ENCODE measurements around the gene C14orf132.

DNA sequence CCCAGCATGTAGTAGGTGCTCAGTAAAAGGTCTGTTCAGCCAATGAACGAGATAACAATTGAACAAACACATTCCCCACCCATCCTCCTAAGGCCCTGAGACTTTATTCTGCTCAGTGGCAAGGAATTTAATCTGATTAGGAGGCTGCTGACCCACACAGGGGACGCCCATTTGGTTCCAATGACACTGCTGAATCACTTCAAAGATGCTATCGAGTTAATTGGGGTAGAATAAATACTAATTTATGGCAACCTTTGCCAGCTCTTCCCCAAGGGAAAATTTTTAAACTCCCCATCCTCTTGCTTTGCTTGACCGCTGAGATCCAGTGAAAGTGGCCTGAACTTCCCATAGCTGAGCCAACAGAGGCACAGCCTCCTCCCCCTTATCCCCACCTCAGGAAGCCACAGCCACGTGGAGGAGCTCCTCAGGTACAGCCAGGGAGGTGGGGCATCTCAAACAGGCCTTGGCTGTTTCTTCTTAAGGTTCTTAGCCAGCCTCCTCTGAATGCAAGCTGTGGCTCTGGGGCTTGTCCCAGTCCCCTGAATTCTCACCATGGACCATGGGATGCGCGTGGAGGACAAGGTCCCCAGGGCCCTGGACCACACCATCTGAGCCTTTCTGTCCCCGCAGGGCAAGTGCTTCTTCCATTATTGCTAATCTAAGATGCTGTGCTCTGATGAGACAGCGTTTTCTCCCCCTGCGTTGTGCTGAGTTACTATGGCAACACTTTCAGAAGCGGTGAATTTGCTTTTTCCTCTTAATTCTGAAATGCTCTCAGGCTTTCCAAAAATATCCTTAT lies 26.7 kb downstream of the C14orf132 start:
- TF ChIP-seq POLR2AphosphoS5 (IDR thresholded peaks at IDR 0.05): no peak
- TF ChIP-seq, protein P1, sequence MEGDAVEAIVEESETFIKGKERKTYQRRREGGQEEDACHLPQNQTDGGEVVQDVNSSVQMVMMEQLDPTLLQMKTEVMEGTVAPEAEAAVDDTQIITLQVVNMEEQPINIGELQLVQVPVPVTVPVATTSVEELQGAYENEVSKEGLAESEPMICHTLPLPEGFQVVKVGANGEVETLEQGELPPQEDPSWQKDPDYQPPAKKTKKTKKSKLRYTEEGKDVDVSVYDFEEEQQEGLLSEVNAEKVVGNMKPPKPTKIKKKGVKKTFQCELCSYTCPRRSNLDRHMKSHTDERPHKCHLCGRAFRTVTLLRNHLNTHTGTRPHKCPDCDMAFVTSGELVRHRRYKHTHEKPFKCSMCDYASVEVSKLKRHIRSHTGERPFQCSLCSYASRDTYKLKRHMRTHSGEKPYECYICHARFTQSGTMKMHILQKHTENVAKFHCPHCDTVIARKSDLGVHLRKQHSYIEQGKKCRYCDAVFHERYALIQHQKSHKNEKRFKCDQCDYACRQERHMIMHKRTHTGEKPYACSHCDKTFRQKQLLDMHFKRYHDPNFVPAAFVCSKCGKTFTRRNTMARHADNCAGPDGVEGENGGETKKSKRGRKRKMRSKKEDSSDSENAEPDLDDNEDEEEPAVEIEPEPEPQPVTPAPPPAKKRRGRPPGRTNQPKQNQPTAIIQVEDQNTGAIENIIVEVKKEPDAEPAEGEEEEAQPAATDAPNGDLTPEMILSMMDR (IDR thresholded peaks at IDR 0.05): no peak
- no peak for TF ChIP-seq POLR2A (IDR thresholded peaks at IDR 0.05)
